ENCODE data around the gene CCL18.

- TF ChIP-seq, protein P1, sequence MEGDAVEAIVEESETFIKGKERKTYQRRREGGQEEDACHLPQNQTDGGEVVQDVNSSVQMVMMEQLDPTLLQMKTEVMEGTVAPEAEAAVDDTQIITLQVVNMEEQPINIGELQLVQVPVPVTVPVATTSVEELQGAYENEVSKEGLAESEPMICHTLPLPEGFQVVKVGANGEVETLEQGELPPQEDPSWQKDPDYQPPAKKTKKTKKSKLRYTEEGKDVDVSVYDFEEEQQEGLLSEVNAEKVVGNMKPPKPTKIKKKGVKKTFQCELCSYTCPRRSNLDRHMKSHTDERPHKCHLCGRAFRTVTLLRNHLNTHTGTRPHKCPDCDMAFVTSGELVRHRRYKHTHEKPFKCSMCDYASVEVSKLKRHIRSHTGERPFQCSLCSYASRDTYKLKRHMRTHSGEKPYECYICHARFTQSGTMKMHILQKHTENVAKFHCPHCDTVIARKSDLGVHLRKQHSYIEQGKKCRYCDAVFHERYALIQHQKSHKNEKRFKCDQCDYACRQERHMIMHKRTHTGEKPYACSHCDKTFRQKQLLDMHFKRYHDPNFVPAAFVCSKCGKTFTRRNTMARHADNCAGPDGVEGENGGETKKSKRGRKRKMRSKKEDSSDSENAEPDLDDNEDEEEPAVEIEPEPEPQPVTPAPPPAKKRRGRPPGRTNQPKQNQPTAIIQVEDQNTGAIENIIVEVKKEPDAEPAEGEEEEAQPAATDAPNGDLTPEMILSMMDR (IDR thresholded peaks at IDR 0.05): no peak
- TF ChIP-seq EZH2 (IDR thresholded peaks at IDR 0.05; ENCODE audit: borderline replicate concordance, insufficient read depth, low read depth, low read length, poor library complexity, severe bottlenecking): no peak
Measured at GRCh38 chr17:36089339-36089865, 25.3 kb downstream of the CCL18 start.

All from B cell (primary cell).